Measurements from ENCODE around the gene PLA2G1B.
"Not testable (repeated sequence)": the region's sequence is repeated elsewhere in the genome, so short reads cannot be mapped to it uniquely, and the experiment has no call there.

PLA2G1B gene

DNA sequence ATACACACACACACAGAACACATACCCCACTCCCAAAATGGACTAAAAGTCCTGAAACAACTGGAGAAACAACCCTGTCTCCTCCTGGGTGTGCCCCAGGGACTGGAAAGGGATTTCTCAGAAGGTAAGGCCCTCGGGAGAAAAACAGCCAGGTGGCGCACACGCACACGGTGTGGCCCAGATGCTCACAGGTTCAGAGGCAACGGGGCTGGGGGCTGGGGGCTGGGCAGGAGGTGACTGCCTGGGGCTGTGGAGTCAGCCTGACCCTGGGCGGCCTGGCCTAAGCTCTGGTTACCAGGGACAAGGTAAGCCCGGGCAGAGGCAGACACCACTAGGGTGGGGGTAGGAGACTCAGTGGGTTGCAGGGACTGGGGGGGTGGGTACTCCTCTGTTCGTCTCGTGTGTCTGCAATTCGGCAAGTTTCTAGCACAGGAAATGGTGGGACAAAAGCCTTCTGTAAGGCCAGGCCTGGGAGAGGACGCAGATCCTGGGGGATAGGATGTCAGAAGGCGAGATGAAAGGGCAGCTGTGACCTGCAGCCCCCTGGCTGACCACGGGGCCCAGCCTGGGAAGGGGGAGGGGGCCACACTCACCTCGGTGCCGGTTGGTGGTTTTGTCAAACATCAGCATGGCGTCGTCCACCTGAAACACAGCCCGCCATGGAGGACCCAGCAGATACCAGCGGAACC lies 31.0 kb upstream of the PLA2G1B start:
- DNase-seq: peak in 1 of 2 experiments; percentile 21

GRCh38 chr12:120357104-120357503 lies 29.5 kb upstream of the PLA2G1B start:
- no peak for DNase-seq

GRCh38 chr12:120356567-120357030 lies 29.0 kb upstream of the PLA2G1B start:
- DNase-seq: peak; percentile 78 to 80

- DNase-seq: no peak
These were observed 26.2 kb upstream of the PLA2G1B start for GRCh38 chr12:120353556-120354317.

- DNase-seq: no peak
These were observed 25.6 kb upstream of the PLA2G1B start for GRCh38 chr12:120353136-120353535.

DNA sequence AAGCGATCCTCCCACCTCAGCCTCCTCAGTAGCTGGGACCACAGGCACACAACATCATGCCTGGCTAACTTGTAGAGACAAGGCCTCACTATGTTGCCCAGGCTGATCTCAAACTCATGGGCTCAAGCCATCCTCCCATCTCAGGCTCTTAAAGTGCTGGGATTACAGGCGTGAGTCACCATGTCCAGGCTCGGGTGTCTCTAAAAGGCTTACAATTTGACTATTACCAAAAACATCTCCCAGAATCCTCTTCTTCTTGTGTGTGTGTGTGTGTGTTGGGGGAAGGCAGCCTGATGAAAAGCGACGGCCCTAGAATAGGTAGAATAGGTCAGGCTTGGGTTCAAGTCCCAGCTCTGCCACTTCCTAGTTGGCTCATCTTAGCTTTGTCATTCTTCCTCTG lies 24.5 kb upstream of the PLA2G1B start:
- no peak for DNase-seq

- DNase-seq: peak; percentile 59 to 78
These were observed 23.2 kb upstream of the PLA2G1B start for GRCh38 chr12:120350576-120351350.

DNA sequence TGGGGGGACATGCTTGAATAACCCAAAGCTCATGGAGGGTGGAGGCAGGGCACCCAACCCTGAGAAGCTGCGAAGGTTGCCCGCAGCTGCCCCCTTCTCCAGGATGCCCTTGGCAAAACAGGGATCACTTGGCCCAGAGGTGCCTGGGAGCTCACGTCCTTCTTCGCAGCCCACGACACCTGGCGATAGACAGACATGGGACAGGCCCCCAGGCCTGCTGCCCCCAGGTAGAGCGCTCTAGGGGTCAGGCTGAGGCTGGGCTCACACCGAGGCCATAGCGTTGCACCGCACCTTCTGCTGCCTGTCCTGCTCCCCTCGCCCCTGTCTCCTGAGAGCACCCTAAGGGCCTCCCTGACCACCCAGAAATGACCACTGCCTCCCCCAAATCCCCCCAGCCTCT lies 20.2 kb upstream of the PLA2G1B start:
- DNase-seq: no peak

GRCh38 chr12:120346681-120347080 lies 19.1 kb upstream of the PLA2G1B start:
- no peak for DNase-seq

- DNase-seq: no peak
These were observed 18.5 kb upstream of the PLA2G1B start for GRCh38 chr12:120346031-120346430.

GRCh38 chr12:120343692-120344091 lies 16.1 kb upstream of the PLA2G1B start:
- no peak for DNase-seq

GRCh38 chr12:120343039-120343537 lies 15.5 kb upstream of the PLA2G1B start:
- DNase-seq: no peak

GRCh38 chr12:120342175-120343038 lies 14.8 kb upstream of the PLA2G1B start:
- DNase-seq: no peak

DNA sequence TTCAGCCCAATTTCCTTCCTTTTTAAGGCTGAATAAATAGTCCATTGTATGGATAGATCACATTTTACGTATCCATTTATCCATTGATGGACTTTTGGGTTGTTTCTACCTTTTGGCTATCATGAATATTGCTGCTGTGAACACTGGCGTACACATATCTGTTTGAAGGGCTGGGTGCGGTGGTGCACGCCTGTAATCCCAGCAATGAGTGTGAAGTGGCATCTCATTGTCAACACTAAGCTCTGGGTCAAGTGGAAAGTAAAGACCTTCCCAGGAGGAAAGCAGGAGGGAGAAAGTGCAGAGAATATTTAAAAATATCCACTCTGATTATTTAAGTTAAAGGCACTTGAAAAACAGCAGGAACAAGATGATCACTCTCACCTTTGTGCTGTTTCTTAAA lies 11.7 kb upstream of the PLA2G1B start:
- DNase-seq: no peak

DNA sequence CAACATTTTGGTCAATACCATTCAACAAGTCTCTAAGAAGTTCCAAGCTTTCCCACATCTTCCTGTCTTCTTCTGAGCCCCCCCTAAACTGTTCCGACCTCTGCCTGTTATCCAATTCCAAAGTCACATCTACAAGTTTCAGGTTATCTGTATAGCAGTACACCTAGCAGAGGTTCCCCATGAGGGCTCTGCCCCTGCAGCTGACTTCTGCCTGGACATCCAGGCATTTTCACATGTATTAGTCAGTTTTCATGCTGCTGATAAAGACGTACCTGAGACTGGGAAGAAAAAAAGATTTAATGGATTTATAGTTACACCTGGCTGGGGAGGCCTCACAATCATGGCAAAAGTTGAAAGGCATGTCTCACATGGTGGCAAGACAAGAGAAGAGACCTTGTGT lies 10.2 kb upstream of the PLA2G1B start:
- no peak for DNase-seq

GRCh38 chr12:120336392-120336791 lies 8.8 kb upstream of the PLA2G1B start:
- DNase-seq: not testable (repeated sequence)

DNA sequence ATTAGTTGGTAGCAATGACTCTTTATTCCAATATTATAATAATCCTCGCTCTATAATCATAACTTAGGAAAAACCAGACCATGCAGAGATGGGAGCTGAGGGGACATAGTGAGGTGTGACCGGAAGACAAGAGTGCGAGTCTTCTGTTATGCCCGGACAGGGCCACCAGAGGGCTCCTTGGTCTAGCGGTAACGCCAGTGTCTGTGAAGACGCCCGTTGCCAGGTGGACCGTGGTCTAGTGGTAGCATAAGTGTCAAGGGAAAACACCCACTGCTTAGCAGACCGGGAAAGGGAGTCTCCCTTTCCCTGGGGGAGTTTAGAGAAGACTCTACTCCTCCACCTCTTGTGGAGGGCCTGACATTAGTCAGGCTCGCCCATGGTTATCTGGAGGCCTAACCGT lies 7.9 kb upstream of the PLA2G1B start:
- peak; percentile 71 to 83 for DNase-seq

- no peak for DNase-seq
These were observed 4.9 kb upstream of the PLA2G1B start for GRCh38 chr12:120332523-120332922.

DNA sequence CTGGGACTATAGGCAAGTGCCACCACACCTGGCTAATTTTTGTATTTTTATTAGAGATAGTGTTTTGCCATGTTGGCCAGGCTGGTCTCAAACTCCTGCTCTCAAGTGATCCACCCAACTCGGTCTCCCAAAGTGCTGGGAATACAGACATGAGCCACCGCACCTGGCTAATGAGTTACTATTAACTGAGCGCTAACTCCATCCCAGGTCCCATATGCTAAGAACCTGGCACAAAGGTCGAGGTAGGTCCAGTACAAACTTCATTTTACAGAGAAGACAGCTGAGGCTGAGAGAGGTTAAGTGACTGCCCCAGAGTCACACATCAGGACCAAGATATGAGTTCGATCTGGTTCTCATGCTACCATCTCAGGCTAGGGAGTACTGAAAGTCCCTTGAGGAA lies 4.5 kb upstream of the PLA2G1B start:
- DNase-seq: no peak

DNA sequence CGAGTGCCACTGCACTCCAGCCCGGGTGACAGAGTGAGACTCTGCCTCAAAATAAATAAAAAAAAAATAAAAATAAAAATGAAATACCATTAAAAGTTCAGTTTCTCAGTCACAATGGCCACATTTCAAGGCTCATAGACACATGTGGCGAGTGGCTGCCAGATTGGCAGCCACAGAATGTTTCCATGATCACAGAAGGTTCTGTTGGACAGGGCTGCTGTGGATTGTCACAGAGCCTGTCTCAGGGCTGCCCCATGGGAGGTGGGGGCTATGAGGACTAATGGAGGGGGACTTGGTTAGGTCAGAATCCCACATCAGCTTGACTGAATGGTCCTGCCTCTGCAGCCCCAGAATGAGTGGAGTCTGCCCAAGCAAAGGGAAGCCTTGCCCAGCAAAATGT lies 3.8 kb upstream of the PLA2G1B start:
- DNase-seq: no peak

GRCh38 chr12:120328228-120328627 lies 649 bp upstream of the PLA2G1B start:
- DNase-seq: no peak

GRCh38 chr12:120324841-120325417 lies 2.6 kb downstream of the PLA2G1B start:
- DNase-seq: no peak
